HEK293T (cell line): ENCODE results near the gene GPC4.

ENCODE experiments used
- ARNT ChIP-seq: fragments of 450-650 bp; IDR thresholded peaks from 2 replicates; pipeline ENCODE4 v1.6.1; 2017; ENCODE audit warnings: mild to moderate bottlenecking
- BHLHE40 ChIP-seq: fragments of 450-650 bp; IDR thresholded peaks from 2 replicates; pipeline ENCODE4 v1.6.1; 2016; ENCODE audit warnings: mild to moderate bottlenecking, moderate library complexity, borderline replicate concordance
- CTBP1 ChIP-seq: fragments of 450-650 bp; IDR thresholded peaks from 2 replicates; pipeline ENCODE4 v1.6.1; 2016; ENCODE audit warnings: borderline replicate concordance
- ELF4 ChIP-seq: fragments of 450-650 bp; IDR thresholded peaks from 2 replicates; pipeline ENCODE4 v1.6.1; 2017; ENCODE audit warnings: antibody characterized with exemption
- FOXA1 ChIP-seq: fragments of 450-650 bp; IDR thresholded peaks from 2 replicates; pipeline ENCODE4 v1.6.1; 2016; ENCODE audit warnings: mild to moderate bottlenecking
- FOXK2 ChIP-seq: fragments of 450-650 bp; IDR thresholded peaks from 2 replicates; pipeline ENCODE4 v1.6.1; 2016; ENCODE audit warnings: mild to moderate bottlenecking
- FOXM1 ChIP-seq: fragments of 450-650 bp; IDR thresholded peaks from 2 replicates; pipeline ENCODE4 v1.6.1; 2017; ENCODE audit warnings: mild to moderate bottlenecking, borderline replicate concordance
- HDGF ChIP-seq: fragments of 450-650 bp; IDR thresholded peaks from 2 replicates; pipeline ENCODE4 v1.6.1; 2017; ENCODE audit warnings: antibody characterized with exemption, borderline replicate concordance
- L3MBTL2 ChIP-seq: fragments of 450-650 bp; conservative IDR thresholded peaks from 2 replicates; pipeline ENCODE4 v1.6.1; 2016; ENCODE audit warnings: mild to moderate bottlenecking
- NFRKB ChIP-seq: fragments of 450-650 bp; IDR thresholded peaks from 2 replicates; pipeline ENCODE4 v1.6.1; 2016; ENCODE audit warnings: mild to moderate bottlenecking, moderate library complexity
- SP1 ChIP-seq: fragments of 450-650 bp; IDR thresholded peaks from 2 replicates; pipeline ENCODE4 v1.6.1; 2017
- SUZ12 ChIP-seq: fragments of 450-650 bp; IDR thresholded peaks from 2 replicates; pipeline ENCODE4 v1.6.1; 2016; ENCODE audit warnings: mild to moderate bottlenecking
- TF ChIP-seq, protein P1 (sequence below): fragments of 450-650 bp; IDR thresholded peaks from 2 replicates; pipeline ENCODE4 v1.6.1; 2016

GRCh38 chrX:133461231-133461630 is 45.9 kb upstream of the GPC4 start:
- TF ChIP-seq BHLHE40: no peak
- TF ChIP-seq SUZ12: no peak
- no peak for TF ChIP-seq FOXM1
- TF ChIP-seq HDGF: no peak
- TF ChIP-seq SP1: no peak
- TF ChIP-seq FOXK2: no peak
- TF ChIP-seq CTBP1: no peak
- TF ChIP-seq, protein P1, sequence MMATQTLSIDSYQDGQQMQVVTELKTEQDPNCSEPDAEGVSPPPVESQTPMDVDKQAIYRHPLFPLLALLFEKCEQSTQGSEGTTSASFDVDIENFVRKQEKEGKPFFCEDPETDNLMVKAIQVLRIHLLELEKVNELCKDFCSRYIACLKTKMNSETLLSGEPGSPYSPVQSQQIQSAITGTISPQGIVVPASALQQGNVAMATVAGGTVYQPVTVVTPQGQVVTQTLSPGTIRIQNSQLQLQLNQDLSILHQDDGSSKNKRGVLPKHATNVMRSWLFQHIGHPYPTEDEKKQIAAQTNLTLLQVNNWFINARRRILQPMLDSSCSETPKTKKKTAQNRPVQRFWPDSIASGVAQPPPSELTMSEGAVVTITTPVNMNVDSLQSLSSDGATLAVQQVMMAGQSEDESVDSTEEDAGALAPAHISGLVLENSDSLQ: no peak
- TF ChIP-seq NFRKB: no peak
- no peak for TF ChIP-seq ARNT
- no peak for TF ChIP-seq L3MBTL2
- TF ChIP-seq ELF4: no peak
- TF ChIP-seq FOXA1: no peak
